GM19240 (cell line): Measurements from ENCODE around the gene MIF.
A peak's percentile ranks its signal among the peaks of the same experiment; 100 is the strongest.
"Not testable (repeated sequence)": the region's sequence is repeated elsewhere in the genome, so short reads cannot be mapped to it uniquely, and the experiment has no call there.

ENCODE experiments used
- DNase-seq: peaks from one replicate; pipeline ENCODE4 v3.0.0; 2011; ENCODE audit warnings: low spot score; ENCODE audit not compliant: insufficient read length

Gene MIF

DNA sequence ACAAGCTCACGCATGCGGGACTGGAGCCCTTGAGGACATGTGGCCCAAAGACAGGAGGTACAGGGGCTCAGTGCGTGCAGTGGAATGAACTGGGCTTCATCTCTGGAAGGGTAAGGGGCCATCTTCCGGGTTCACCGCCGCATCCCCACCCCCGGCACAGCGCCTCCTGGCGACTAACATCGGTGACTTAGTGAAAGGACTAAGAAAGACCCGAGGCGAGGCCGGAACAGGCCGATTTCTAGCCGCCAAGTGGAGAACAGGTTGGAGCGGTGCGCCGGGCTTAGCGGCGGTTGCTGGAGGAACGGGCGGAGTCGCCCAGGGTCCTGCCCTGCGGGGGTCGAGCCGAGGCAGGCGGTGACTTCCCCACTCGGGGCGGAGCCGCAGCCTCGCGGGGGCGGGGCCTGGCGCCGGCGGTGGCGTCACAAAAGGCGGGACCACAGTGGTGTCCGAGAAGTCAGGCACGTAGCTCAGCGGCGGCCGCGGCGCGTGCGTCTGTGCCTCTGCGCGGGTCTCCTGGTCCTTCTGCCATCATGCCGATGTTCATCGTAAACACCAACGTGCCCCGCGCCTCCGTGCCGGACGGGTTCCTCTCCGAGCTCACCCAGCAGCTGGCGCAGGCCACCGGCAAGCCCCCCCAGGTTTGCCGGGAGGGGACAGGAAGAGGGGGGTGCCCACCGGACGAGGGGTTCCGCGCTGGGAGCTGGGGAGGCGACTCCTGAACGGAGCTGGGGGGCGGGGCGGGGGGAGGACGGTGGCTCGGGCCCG lies at the start of gene MIF:
Gene MIF (plus strand): TSS at position 439 of the 765 bp plus-strand sequence. CDS start 92 bp downstream, at position 531.
- peak; percentile 95 for DNase-seq

DNA sequence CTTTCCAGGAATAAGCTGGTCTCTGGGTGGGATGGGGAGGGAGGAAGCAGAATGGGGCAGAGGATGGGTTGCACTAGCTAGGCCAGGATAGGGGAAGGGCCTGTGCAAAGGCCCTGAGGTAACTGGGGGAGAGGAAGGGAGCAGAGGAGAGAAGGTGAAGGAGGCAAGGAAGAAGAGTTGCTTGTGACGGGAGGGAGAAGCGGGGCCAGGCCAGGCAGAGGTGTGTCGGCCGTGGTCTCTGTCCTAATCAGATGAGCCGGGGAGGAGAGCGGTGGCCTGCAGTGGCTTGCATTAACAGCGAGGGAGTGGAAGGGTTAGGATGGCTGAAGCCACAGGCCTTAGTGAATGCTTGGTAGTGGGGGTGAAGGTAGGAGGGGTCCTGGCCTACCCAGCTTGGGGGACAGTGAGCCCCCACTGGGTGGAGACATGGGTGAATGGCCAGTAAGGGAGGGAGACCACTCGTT lies 49.4 kb upstream of the MIF start:
- no peak for DNase-seq

DNA sequence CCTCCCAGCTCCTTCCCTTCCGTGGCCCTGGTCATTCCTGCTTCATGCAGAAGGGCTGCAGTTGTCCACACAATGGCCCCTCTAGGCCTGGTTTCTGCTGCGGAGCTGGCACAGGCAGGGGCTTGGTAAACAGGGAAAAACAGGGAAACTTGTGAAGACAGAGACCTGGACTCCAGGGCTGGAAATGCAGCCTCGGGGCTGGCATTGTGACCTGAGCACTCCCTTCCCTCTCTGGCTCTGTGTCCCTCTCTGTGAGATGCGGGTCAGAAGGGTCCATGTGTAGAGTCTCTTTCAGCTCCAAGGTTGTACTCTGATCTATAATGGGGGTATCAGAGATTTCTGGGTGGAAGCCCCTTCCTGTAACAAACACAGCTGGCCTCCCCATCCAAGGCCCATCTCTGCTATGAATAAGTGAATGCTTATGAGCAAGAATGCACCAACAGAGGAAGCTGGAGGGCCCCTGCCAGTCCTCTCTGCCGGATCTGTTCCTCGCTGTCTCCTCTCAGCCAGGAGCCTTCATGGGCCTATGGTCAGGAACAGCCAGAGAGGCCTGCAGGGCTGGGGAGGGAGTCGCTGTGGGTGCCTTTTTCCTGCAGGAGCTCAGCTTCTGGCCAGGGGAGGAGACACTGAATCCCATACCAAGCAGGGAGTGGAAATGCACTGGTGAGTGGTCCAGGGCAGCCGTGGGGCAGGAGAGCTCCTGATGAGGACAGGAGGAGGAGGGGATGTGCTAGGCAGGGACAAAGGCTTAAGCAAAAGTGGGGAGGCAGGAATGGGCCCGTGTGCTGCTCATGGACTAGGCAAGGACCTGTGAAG lies 48.7 kb upstream of the MIF start:
- no peak for DNase-seq

DNA sequence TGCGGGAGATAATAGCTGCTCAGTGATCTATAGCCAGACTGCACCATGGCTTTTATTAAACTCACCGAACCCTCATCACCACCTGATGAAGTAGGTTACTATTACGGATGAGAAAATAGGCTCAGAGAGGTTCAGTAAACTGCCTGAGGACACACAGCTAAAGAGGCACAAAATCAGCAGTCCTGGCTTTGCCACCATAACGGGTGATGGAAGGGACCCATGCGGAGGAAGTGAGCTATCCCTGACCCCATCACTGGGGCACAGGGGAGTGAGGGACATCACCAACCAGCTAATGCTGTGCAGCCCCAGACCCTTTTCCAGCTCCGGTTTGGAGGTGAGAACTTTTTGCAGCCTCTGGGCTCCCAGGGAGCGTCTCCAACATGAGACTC lies 48.1 kb upstream of the MIF start:
- DNase-seq = no peak

DNA sequence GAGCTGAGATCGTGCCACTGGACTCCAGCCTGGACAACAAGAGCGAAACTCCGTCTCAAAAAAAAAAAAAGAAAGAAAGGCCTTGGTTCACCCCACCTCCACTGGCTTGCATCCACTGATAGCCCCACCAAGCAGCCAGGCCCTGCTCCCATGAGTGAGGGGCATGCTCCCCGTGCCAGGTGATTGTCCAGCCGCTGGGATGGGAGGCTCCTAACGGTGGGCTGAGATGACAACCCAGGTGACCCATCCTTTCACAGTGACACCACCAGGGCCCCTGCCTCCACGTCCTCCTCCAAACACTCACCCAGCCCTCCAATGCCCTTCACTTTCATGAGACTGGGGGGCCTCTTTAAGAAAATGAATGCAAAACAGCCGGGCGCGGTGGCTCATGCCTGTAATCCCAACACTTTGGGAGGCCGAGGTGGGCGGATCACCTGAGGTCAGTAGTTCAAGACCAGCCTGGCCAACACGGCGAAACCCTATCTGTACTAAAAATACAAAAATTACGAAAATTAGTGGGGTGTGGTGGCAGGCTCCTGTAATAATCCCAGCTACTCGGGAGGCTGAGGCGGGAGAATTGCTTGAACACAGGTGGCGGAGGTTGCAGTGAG lies 46.8 kb upstream of the MIF start:
- no peak for DNase-seq

DNA sequence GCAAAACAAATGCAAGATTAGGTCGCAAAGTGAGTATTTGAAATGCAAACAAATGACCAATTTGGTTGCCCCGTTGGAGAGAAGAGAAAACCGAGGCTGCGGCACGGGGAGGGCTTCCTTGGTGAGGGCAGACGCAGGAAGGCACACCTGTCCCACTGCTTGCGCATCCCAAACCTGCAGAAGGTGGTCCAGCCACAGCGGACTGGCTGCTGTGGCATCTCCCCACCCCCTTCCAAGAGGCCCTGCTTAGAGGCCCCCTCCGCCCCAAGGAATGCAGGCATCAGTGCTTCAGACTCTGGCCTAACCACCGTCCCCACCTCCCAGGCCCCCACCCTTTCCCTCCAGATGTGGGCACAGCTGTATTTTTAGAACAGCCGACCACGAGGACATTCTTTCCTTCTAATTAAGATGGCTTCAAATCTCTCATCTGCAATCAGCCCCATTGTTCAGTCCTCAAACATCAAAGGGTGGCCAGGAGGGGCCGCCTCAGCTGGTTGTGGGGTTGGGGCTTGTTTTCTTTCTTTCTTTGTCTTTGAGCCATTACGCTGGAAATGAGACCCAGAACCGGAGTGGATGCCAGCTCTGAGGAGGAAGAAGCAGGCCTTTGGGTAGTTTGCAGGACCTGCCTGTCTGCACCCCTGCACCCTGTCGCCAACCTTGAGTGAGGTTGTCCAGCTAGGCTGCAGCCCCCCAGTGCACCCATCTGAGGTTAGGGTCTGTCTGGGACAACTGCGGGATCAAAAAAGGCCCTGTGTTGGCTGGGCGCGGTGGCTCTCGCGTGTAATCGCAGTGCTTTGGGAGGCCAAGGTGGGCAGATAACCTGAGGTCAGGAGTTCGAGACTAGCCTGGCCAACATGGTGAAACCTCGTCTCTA lies 46.0 kb upstream of the MIF start:
- DNase-seq = no peak

DNA sequence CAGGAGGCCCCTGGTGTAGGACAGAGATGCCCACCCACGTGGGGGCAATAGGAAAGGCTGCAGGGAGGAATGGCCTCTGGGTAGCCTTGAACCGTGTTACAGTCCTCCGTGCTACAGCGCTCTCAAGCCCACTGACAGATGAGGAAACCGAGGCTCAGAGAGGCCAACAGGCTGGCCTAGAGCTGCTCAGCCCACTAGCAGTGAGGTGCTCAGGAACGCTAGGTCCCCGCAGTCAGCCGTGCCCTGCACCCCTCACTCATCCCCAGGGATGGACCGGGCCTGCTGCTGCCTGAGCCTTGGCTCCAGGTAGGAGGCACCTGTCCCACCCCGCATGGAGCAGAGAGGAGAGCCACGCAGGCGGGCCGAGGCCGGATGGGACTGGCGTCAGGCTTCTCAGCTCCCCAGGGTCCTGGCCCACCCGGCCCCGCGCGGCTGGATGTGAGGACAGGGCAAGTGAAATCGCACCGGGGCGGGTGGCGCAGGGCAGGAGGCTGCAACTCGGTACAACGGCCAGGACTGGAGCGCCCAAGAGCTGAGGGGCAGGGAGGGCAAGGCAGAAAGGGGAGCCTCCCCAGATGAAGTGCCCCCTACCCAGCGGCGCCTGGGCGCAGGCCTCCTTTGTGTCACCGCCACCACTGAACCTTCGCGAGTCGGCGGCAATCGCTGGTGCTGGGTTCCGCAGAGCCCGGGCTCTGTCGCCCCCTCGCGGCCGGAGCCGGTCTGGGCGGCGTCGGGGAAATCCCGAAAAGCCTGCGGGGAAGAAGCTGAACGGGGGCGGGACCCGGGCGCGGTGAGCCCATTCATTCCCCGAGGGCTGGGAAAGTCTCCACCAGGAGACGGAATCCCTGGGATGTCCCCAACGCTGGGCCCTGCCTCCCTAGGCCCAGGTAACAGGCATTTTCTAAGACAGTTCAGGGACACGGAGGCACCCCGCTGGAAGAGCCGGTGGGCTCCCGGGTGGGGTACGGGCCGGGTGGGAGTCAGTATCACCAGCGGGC lies 44.9 kb upstream of the MIF start:
- peak; percentile 82 for DNase-seq

DNA sequence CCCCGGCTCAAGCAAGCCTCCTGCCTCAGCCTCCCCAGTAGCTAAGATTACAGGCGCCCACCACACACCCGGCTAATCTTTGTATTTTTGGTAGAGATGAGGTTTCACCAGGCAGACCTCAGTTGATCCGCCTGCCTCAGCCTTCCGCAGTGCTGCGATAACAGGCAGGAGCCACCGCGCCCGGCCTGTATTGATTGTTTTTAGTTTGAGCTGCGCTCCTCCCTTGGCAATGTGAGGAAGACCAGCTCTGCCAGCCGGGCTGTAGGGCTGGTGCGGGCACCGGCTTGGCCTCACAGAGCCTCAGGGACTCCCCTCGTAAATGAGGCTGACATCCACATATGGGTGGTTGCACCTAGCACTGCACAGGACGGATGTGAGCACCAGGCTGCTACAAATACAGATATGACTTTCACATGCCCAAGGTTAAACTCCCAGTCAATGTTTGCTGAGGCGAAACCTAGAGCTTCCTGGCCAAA lies 44.0 kb upstream of the MIF start:
- no peak for DNase-seq

DNA sequence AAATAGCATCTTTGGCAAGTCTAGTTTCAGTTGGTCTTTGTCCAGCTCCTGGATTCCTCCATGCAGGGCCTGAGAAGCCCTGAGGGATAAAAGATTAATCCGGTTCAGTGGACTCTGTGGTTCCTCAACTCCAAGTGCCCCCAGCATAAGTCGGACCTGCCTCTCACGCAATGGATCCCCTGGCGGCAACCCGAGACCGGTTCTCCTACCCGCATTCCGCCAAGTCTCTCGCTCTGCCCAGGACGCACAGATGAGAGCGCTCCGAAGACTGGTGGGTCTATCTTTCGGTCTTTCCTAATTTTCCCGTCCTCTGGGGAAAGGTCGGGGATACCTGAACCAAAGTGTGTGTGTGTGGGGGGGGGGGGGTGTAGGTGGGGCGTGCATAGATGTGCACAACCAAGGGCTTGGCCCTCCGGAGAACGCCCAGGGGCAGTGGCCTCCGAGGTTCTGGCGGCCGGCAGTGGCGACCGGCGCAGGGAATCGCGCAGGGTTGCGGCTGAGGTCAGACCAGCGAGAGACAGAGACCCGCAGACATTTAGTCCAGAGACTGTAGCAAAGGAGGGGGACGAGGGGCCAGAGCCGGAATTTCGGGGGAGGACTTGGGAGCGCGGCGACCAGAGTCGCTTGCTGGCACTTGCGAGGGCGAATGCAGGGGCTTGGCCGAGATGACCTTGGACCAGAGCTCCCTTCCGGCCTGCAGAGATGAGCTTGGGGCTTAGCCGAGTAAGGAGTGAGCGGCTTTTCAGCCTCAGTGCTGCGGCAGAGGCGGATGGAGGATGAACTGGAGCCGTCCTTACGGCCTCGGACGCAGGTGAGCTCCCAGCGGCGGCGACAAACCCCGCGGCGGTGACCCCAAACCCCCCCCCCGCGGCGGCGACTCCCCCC lies 37.2 kb upstream of the MIF start:
- peak; percentile 77 for DNase-seq

DNA sequence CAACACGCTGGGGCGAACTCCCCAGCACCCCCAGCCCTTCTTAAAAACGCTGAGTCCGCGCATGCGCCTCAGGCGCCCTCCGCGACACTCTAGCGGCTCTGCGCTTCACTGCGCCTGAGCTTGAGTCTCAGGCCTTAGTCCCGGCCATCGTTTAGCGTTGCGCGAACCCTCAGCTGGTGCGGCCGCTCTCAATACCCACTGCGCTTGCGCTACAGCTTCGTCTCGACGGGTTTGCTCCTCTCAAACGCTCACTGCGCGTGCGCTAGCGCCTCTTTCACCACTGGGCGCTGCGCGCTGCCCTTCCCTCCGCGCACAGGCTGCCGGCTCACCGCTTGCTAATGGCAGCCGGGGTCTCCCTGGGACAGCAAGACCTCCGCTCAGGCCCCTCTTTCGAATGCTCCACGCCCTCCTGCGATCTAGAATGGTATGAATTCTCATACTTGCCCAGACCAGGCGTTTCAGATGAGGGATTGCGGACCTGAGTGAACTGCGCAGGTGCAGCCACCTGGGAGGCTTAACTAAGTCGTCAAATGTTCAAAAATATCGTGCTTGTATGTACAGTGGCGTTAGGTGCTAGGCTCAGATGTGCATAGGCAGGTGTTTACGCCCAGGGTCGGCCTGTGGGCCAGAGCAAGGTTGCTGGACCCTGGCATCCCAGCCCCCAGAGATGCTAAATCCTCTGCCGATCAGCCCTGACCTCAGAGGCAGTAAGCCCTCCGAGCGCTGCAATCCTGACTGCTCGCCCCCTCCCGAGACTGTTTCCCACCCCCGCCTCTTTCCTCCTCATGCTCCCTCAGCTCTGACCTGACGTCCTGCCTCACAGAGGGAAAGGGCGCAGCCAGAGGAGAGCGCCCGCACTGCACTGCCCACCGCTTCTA lies 36.3 kb upstream of the MIF start, which contains the start of gene SLC2A11:
Gene SLC2A11 (plus strand): TSS at position 270 of the 878 bp plus-strand sequence. CDS start 125 bp downstream, at position 395.
- DNase-seq = peak; percentile 99

DNA sequence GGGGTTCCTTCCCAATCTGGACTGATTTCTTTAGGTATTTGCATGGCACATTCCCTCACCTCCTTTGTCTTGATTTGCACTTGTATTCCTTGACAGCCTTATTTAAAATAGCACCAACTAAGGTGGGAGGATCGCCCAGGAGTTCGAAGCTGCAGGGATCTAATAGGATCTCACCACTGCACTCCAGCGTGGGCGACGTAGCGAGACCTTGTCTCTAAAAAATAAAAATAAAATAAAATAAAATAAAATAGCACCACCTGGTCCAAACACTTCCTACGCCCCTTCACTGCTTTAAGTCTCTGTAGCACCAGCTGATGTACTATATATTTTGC lies 35.7 kb upstream of the MIF start:
- no peak for DNase-seq

DNA sequence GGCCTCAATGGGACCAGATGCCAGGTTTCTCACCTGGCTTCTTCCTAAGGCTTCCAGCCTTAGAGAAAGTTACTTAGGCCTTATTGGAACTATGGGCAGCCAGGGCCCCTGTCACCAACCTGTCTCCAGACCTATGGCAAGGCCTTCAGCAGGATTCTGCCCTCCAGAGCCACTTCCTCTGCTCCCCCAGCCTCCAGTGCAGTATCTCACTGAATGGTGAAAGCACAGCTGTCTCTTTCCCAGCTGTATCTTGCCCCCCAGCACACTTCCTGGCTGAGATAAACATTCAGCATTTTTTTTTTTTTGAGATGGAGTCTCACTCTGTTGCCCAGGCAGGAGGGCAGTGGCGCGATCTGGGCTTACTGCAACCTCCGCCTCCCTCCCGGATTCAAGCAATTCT lies 35.0 kb upstream of the MIF start:
- no peak for DNase-seq

DNA sequence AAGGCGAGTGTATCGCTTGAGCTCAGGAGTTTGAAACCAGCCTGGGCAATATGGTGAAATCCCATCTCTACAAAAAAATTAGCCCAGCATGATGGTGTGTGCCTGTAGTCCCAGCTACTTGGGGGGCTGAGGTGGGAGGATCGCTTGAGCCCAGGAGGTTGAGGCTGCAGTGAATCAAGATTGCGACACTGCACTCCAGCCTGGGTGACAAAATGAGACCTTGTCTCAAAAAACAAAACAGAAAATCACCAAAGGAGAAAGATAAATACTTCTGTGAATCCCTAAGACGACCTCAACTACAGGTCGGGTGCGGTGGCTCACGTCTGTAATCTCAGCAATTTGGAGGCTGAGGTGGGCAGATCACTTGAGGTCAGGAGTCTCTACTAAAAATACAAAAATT lies 34.0 kb upstream of the MIF start:
- DNase-seq = not testable (repeated sequence)

DNA sequence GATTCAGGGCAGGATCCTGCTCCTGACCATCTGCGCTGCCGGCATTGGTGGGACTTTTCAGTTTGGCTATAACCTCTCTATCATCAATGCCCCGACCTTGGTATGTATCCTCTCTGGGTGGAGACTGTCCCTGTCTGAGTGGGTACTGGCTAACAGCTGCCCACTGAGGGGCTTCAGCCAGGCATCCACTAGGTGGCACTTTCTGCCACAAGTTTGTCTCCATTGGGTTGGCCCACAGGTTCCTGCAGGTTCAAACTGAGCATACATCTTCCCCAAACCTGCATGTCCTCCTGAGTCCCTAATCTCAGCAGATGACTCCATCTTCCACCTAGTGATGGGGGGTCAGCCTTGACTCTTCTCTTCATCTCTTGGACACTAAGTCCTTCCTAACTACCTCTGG lies 32.1 kb upstream of the MIF start:
- no peak for DNase-seq

DNA sequence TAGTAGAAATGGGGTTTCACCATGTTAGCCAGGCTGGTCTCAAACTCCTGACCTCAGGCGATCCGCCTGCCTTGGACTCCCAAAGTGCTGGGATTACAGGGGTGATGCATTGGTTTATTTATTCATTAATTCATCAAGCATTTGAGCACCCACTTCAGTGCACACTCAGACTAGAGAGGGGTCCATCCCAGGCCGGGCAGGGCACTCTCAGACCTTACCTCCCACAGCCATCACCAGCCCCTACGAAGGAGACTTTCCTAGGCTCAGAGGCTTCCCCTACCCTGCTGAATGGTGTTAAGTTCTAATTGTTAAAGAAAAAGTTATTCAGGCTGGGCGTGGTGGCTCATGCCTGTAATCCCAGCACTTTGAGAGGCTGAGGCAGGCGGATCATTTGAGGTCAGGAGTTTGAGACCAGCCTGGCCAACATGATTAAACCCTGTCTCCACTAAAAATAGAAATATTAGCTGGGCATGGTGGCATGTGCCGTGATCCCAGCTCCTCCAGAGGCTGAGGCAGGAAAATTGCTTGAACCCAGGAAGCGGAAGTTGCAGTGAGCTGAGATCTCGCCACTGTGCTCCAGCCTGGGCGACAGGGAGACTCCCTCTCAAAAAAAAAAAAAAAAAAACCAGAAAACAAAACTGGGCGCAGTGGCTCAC lies 29.6 kb upstream of the MIF start:
- not testable (repeated sequence) for DNase-seq

DNA sequence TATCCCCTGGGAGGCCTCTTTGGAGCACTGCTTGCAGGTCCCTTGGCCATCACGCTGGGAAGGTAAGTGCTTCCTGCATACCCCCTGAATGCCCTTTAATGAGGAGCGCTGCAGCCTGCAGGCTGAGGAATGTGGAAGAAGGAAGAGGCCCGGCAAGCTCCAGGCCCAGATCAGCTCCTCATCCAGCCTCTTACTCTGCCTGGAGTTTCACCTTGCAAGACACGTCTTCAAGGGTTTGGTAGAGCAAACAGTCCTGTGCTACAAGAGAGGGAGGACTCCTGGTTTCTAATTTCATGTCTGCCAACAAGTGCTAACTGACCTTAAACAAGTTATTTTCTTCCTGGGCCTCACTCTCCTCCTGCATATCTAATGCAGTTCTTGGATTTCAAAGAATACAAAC lies 25.6 kb upstream of the MIF start:
- no peak for DNase-seq

DNA sequence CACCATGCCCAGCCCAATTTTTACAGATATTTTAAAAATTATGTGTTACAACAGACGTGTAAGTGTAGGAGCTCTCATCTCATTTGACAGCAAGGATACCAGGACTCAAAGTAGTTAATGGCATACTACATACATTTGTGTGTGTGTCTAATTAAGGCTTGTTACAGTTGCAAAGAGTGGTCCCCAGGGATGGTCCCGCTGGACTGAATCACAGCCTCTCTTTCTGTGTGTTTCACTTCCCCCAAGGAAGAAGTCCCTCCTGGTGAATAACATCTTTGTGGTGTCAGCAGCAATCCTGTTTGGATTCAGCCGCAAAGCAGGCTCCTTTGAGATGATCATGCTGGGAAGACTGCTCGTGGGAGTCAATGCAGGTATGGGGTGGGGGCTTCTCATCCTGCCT lies 19.3 kb upstream of the MIF start:
- no peak for DNase-seq
